Measurements from ENCODE around the gene C1orf105. TPM values are rescaled to one million over a fixed set of nuclear protein-coding genes. Genes with fewer than 3 reads are reported as not detected.

Gene C1orf105
- total and polyA plus RNA-seq, 8 donors = 0.37 TPM; not detected in 7

DNA sequence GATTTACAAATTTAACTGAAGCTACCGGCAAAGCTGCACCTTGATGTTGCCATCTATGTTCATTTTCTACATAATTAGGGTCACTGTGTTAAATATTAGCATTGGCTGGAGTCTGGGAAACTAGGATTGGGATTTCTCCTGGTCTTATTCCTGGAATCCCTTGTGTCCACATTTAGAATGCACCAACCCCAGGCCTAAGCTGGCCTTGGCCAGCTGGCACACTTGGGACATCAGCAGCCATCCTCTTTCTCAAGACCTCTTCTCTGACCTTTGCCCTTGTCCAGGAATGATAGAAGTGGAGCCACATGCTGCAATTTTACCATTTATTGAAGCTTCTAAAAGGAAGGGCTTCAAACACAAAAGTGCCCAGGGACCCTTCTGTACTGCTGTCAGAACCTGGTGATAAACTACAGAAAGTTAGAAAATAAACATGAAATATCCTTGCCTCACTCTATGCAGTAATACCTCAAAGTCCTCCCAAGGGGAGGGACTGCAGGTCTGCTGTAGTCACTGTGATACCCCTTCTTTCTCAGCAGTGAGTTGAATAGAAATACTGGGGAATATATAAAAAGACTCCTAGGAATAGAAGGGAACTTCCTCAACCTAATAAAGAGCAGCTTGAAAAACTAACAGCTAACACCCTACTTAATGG is 37.1 kb downstream of the C1orf105 start:
- intact Hi-C loops (cut with DNase I; ENCODE audit: low total_unique reads) = no loop called here
- H3K36me3 ChIP-seq = no peaks in the 10 kb centered on the region
- no peaks in the 10 kb centered on the region for H3K27me3 ChIP-seq
- H3K4me3 ChIP-seq = no peak overlapping the region
- TF ChIP-seq POLR2A (IDR thresholded peaks at IDR 0.05) (no peak), POLR2AphosphoS5 (IDR thresholded peaks at IDR 0.05) (no peak), EP300 (IDR thresholded peaks at IDR 0.05) (no peak)
- TF ChIP-seq, protein P1, sequence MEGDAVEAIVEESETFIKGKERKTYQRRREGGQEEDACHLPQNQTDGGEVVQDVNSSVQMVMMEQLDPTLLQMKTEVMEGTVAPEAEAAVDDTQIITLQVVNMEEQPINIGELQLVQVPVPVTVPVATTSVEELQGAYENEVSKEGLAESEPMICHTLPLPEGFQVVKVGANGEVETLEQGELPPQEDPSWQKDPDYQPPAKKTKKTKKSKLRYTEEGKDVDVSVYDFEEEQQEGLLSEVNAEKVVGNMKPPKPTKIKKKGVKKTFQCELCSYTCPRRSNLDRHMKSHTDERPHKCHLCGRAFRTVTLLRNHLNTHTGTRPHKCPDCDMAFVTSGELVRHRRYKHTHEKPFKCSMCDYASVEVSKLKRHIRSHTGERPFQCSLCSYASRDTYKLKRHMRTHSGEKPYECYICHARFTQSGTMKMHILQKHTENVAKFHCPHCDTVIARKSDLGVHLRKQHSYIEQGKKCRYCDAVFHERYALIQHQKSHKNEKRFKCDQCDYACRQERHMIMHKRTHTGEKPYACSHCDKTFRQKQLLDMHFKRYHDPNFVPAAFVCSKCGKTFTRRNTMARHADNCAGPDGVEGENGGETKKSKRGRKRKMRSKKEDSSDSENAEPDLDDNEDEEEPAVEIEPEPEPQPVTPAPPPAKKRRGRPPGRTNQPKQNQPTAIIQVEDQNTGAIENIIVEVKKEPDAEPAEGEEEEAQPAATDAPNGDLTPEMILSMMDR (IDR thresholded peaks at IDR 0.05) = no peak
- DNase-seq = no peak
- H3K9me3 ChIP-seq = no peaks in the 10 kb centered on the region
- no peak overlapping the region for H3K27ac ChIP-seq
- peaks cover 0 to 14% (median 6%) of the 10 kb centered on the region in 4 donors for H3K4me1 ChIP-seq
- WGBS, 5 donors = 88 to 100% (median 96%) methylated on average over 1 of the region's 1 CpG

DNA sequence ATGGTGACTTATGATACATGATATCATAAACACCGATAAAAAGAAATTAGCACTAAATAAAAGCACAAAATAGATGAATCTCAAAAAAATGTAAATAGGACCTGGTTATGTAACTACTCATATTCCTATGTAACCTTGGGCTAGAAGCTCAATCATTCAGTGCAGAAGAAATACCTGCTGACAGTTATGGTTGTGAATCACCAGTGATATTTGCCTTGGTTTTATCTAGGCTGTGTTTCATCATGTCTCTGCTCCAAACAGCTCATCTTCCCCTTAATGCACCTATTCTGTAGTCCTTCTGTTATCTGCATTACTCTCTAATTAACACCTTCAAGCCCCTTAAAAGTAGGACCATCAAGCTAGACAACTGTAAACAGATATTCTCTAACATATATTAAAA is 39.7 kb downstream of the C1orf105 start:
- Histone ChIP-seq H3K4me1 (no peaks in the 10 kb centered on the region), H3K27ac (no peak overlapping the region), H3K9me3 (no peaks in the 10 kb centered on the region), H3K36me3 (no peaks in the 10 kb centered on the region), H3K4me3 (no peak overlapping the region), H3K27me3 (no peaks in the 10 kb centered on the region)
- intact Hi-C loops (cut with DNase I; ENCODE audit: low total_unique reads) = no loop called here
- no peak for DNase-seq
- no peak for TF ChIP-seq POLR2AphosphoS5 (IDR thresholded peaks at IDR 0.05)
- TF ChIP-seq, protein P1 (IDR thresholded peaks at IDR 0.05) = no peak
- TF ChIP-seq POLR2A (IDR thresholded peaks at IDR 0.05) = no peak
- no peak for TF ChIP-seq EP300 (IDR thresholded peaks at IDR 0.05)
- WGBS, 5 donors = 89 to 100% (median 91%) methylated on average over 1 of the region's 1 CpG

DNA sequence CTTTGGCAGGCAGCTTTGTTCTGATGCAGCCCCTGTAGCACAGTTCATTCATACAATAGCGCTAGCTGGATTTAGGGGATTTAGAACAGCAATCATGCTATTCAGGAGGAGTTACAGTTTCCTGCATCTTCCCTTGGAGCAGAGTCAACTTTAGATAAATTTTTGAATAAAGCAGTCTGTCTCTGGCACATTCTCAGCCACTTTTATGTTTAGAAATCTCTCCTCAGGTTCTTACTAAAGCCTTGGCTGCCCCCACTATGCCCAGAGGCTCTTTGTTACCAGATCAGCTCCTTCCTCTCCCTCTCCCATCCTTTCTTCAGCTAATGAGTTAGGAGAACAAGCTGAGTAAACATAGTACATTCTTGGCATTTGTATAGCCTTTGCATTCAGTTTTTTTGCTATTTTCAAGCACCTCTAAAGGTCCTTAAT is 40.4 kb downstream of the C1orf105 start:
- TF ChIP-seq, protein P1 (IDR thresholded peaks at IDR 0.05) = no peak
- TF ChIP-seq POLR2A (IDR thresholded peaks at IDR 0.05) (no peak), EP300 (IDR thresholded peaks at IDR 0.05) (no peak), POLR2AphosphoS5 (IDR thresholded peaks at IDR 0.05) (no peak)
- Histone ChIP-seq H3K9me3 (no peaks in the 10 kb centered on the region), H3K36me3 (no peaks in the 10 kb centered on the region), H3K27me3 (no peaks in the 10 kb centered on the region), H3K4me1 (no peaks in the 10 kb centered on the region), H3K4me3 (no peak overlapping the region), H3K27ac (no peak overlapping the region)
- 65 to 79% (median 73%) methylated on average over 1 of the region's 1 CpG for WGBS, 5 donors
- intact Hi-C loops (cut with DNase I; ENCODE audit: low total_unique reads) = no loop called here
- no peak for DNase-seq

DNA sequence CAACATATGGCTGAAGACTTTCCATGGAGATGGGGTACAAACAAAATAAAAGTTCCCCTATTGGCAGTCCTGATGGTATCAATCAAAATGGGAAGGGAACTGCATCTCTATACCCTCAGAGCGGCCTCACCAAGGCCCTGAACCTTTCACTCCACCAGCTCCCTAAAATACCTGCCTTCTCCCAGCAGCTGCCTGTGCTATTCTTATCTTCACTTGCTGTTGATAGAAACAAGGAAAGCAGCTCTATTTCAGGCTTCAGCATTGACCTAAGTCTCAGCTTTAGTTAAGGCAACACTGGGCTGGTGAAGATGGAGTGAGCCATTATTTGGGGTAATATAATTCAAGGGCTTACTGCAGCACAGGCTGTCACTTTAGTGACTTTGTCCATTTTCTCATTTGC is 45.1 kb downstream of the C1orf105 start:
- TF ChIP-seq, protein P1 (IDR thresholded peaks at IDR 0.05) = no peak
- no peak for TF ChIP-seq EP300 (IDR thresholded peaks at IDR 0.05)
- TF ChIP-seq POLR2A (IDR thresholded peaks at IDR 0.05) = no peak
- TF ChIP-seq POLR2AphosphoS5 (IDR thresholded peaks at IDR 0.05) = no peak
- Histone ChIP-seq H3K9me3 (no peaks in the 10 kb centered on the region), H3K36me3 (no peaks in the 10 kb centered on the region), H3K27me3 (no peaks in the 10 kb centered on the region), H3K27ac (no peak overlapping the region), H3K4me3 (no peak overlapping the region), H3K4me1 (no peaks in the 10 kb centered on the region)
- no peak for DNase-seq
- WGBS, 5 donors = 74 to 86% (median 81%) methylated on average over 1 of the region's 1 CpG
- intact Hi-C loops (cut with DNase I; ENCODE audit: low total_unique reads) = no loop called here
